ENCODE results near the gene TIMM8A.

DNA sequence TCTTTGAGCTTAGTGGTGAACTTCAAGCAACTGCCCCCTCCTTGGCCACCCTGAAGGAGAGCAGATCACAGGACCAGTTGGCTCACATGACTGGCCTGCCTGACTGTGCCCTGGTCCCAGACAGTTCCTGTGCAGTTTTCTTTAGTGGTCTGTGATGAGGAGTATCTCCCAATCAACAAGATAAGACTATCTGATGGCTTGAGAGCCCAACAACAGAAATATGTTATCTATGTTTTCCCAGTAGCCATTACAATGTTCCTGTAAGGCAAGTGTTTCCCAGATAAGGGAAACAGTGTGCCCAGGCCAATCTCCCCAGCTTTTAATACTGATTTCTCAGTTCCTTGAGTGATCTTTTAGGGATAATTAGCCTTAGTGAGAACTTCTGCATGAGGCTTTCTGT lies 14.2 kb upstream of the TIMM8A start:
- TF ChIP-seq, protein P1, sequence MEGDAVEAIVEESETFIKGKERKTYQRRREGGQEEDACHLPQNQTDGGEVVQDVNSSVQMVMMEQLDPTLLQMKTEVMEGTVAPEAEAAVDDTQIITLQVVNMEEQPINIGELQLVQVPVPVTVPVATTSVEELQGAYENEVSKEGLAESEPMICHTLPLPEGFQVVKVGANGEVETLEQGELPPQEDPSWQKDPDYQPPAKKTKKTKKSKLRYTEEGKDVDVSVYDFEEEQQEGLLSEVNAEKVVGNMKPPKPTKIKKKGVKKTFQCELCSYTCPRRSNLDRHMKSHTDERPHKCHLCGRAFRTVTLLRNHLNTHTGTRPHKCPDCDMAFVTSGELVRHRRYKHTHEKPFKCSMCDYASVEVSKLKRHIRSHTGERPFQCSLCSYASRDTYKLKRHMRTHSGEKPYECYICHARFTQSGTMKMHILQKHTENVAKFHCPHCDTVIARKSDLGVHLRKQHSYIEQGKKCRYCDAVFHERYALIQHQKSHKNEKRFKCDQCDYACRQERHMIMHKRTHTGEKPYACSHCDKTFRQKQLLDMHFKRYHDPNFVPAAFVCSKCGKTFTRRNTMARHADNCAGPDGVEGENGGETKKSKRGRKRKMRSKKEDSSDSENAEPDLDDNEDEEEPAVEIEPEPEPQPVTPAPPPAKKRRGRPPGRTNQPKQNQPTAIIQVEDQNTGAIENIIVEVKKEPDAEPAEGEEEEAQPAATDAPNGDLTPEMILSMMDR (IDR thresholded peaks at IDR 0.05): no peak
- no peak for TF ChIP-seq POLR2A (IDR thresholded peaks at IDR 0.05)
